ENCODE measurements around the gene FGF2.

FGF2 gene

GRCh38 chr4:122912810-122913575, 86.4 kb downstream of the FGF2 start:
- DNase-seq (ENCODE audit: low read depth) = no peak
- TF ChIP-seq, protein P1, sequence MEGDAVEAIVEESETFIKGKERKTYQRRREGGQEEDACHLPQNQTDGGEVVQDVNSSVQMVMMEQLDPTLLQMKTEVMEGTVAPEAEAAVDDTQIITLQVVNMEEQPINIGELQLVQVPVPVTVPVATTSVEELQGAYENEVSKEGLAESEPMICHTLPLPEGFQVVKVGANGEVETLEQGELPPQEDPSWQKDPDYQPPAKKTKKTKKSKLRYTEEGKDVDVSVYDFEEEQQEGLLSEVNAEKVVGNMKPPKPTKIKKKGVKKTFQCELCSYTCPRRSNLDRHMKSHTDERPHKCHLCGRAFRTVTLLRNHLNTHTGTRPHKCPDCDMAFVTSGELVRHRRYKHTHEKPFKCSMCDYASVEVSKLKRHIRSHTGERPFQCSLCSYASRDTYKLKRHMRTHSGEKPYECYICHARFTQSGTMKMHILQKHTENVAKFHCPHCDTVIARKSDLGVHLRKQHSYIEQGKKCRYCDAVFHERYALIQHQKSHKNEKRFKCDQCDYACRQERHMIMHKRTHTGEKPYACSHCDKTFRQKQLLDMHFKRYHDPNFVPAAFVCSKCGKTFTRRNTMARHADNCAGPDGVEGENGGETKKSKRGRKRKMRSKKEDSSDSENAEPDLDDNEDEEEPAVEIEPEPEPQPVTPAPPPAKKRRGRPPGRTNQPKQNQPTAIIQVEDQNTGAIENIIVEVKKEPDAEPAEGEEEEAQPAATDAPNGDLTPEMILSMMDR (conservative IDR thresholded peaks at IDR 0.05; ENCODE audit: low read depth, low read length) = no peak
- no peak overlapping the region for H3K4me3 ChIP-seq (ENCODE audit: low read depth, low read length)

GRCh38 chr4:122914292-122914904, 87.8 kb downstream of the FGF2 start:
- TF ChIP-seq, protein P1 (conservative IDR thresholded peaks at IDR 0.05; ENCODE audit: low read depth, low read length) = peak; percentile 56
- DNase-seq (ENCODE audit: low read depth) = peak; percentile 68
- no peak overlapping the region for H3K4me3 ChIP-seq (ENCODE audit: low read depth, low read length)

DNA sequence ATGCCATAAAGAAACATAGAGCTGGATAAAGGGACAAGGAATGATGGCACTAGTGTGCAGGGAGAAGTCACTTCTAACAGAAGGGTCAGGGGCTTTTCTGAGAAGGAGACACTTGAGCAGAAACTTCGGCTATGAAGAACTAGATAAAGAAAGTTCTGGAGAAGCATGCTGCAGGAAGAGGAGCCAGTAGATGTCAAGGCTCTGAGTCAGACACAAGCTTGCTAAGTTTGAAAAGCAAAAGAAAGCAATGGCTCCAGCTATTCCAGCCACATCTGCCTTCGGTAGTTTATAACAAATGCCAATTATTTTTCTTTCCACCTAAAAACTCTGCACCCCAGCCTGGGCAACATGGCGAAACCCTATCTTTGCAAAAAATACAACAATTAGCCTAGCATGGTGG, 88.3 kb downstream of the FGF2 start:
- DNase-seq (ENCODE audit: low read depth) = peak; percentile 79
- H3K4me3 ChIP-seq (ENCODE audit: low read depth, low read length) = no peak overlapping the region
- TF ChIP-seq, protein P1 (conservative IDR thresholded peaks at IDR 0.05; ENCODE audit: low read depth, low read length) = no peak

GRCh38 chr4:122917731-122918130, 91.1 kb downstream of the FGF2 start:
- peak; percentile 41 for DNase-seq (ENCODE audit: low read depth)

DNA sequence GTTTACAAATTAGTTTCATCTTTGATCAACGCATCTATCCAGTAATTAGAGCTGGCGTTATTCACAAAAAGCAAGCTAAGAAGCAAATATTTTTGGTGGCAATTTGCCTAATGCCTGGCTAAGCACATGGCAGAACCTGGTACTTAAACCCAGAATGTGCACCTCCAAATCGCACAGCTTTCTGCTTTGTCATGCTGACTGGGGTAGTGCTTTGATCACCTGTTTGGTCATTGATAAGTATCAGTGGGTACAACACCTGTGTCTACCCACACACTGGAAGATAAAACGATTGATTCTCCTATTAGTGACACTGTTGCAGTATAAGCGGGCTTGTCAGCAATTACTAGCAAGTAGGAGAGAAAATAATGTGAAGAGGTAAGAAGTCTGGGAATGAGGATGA, 93.8 kb downstream of the FGF2 start:
- DNase-seq (ENCODE audit: low read depth) = no peak
- no peak overlapping the region for H3K4me3 ChIP-seq (ENCODE audit: low read depth, low read length)
- TF ChIP-seq, protein P1 (conservative IDR thresholded peaks at IDR 0.05; ENCODE audit: low read depth, low read length) = no peak

More at GRCh38 chr4:122917731-122918130, 91.1 kb downstream of the FGF2 start:
- TF ChIP-seq, protein P1 (conservative IDR thresholded peaks at IDR 0.05; ENCODE audit: low read depth, low read length) = no peak
- no peak overlapping the region for H3K4me3 ChIP-seq (ENCODE audit: low read depth, low read length)

- no peak for DNase-seq (ENCODE audit: low read depth)
- TF ChIP-seq, protein P1 (conservative IDR thresholded peaks at IDR 0.05; ENCODE audit: low read depth, low read length) = no peak
- H3K4me3 ChIP-seq (ENCODE audit: low read depth, low read length) = peak overlapping the region; percentile 74
Observed at GRCh38 chr4:122921300-122921699, 94.7 kb downstream of the FGF2 start.

Measured in choroid plexus epithelial cell (primary cell).